A549 (cell line): ENCODE measurements around the gene PACS1. TPM values are rescaled to one million over a fixed set of nuclear protein-coding genes. Genes with fewer than 3 reads are reported as not detected.

Experiments used
- ATAC-seq, 2 experiments: fragments of 200-7000 bp in 1 of 2; fragments of >200 bp in 1 of 2; cut with Nextera tagmentation in 1 of 2; cut with Tn5 transposase in 1 of 2; 3 replicates each; pipeline versions ENCODE4 v1.8.0 to v1.9.1; 2018 to 2020; ENCODE audit warnings: mild to moderate bottlenecking in 1 of 2, moderate library complexity in 1 of 2
- CTCF ChIA-PET: fragments of 300-600 bp; sonication (Branson Sonifier 250); formaldehyde crosslinking; extraction: SDS; loops from one replicate; lab custom pipeline; 2021; ENCODE audit warnings: antibody characterized with exemption, inconsistent platforms; lab: Yijun Ruan, JAX
- POLR2A ChIA-PET: fragments of 350-600 bp; formaldehyde crosslinking; extraction: SDS; loops from one replicate; lab custom pipeline; 2021; ENCODE audit warnings: antibody characterized with exemption, inconsistent platforms; lab: Yijun Ruan, JAX
- DNase-seq, 2 experiments: peaks; one replicate each; pipeline versions ENCODE4 v3.0.0 to v3.0.0-alpha.2; 2011 to 2016; ENCODE audit warnings: low read depth in 1 of 2, low spot score in 1 of 2
- FAIRE-seq: peaks from 2 replicates; lab custom pipeline; 2011; peaks lifted over from hg19 to GRCh38; lab: Jason Lieb, UNC
- H3K27ac ChIP-seq, 2 experiments: fragments of >200 bp; sonication (Bioruptor Twin); formaldehyde crosslinking; 3 replicates each; pipeline ENCODE4 v1.5.1; 2016 to 2017
- H3K4me1 ChIP-seq: fragments of >200 bp; sonication (Bioruptor Twin); formaldehyde crosslinking; 3 replicates; pipeline ENCODE4 v1.6.1; 2016
- H3K4me2 ChIP-seq: fragments of >200 bp; sonication (Bioruptor Twin); formaldehyde crosslinking; 3 replicates; pipeline ENCODE4 v1.6.1; 2016
- H3K4me3 ChIP-seq: fragments of >200 bp; sonication (Bioruptor Twin); formaldehyde crosslinking; 3 replicates; pipeline ENCODE4 v1.5.1; 2016
- H3K9me3 ChIP-seq: fragments of >200 bp; sonication (Bioruptor Twin); formaldehyde crosslinking; 3 replicates; pipeline ENCODE4 v1.6.1; 2016
- CBX2 ChIP-seq: fragments of 200-600 bp; sonication (generic); IDR thresholded peaks from 2 replicates; pipeline ENCODE4 v1.6.1; 2016; ENCODE audit warnings: low read depth, mild to moderate bottlenecking, borderline replicate concordance
- CEBPB ChIP-seq, 2 experiments: fragments of >200 bp in 1 of 2; sonication (Bioruptor Twin) in 1 of 2; formaldehyde crosslinking in 1 of 2; IDR thresholded peaks; 2 replicates each; pipeline ENCODE4 v1.6.1; 2012 to 2016
- CHD4 ChIP-seq: fragments of 200-600 bp; sonication (generic); IDR thresholded peaks from 2 replicates; pipeline ENCODE4 v1.6.1; 2016; ENCODE audit warnings: antibody characterized with exemption, mild to moderate bottlenecking, borderline replicate concordance
- EHF ChIP-seq: fragments of 250-450 bp; sonication (Bioruptor Pico); IDR thresholded peaks from 2 replicates; pipeline ENCODE4 v1.5.0; 2020; ENCODE audit warnings: mild to moderate bottlenecking
- EHMT2 ChIP-seq: fragments of 200-600 bp; sonication (generic); IDR thresholded peaks from 2 replicates; pipeline ENCODE4 v1.6.1; 2016; ENCODE audit warnings: antibody characterized with exemption, low read depth, mild to moderate bottlenecking, moderate library complexity
- ESRRA ChIP-seq: fragments of 150-350 bp; IDR thresholded peaks from 2 replicates; pipeline ENCODE4 v1.6.1; 2014; ENCODE audit warnings: mild to moderate bottlenecking, low read length, borderline replicate concordance
- FOSB ChIP-seq: fragments of 250-450 bp; sonication (Bioruptor Pico); IDR thresholded peaks from 2 replicates; pipeline ENCODE4 v1.5.0; 2020; ENCODE audit warnings: mild to moderate bottlenecking, moderate library complexity
- FOSL2 ChIP-seq, 2 experiments: fragments of 450-650 bp in 1 of 2; fragments of >200 bp in 1 of 2; sonication (Bioruptor Twin) in 1 of 2; formaldehyde crosslinking; IDR thresholded peaks; 2 replicates each; pipeline versions ENCODE4 v1.5.0 to v1.6.1; 2016 to 2020; ENCODE audit warnings: mild to moderate bottlenecking in 1 of 2, moderate library complexity in 1 of 2
- FOXS1 ChIP-seq: fragments of 250-450 bp; sonication (Bioruptor Pico); IDR thresholded peaks from 2 replicates; pipeline ENCODE4 v1.5.0; 2020; ENCODE audit warnings: mild to moderate bottlenecking, moderate library complexity
- HOXB5 ChIP-seq: fragments of 250-450 bp; sonication (Bioruptor Pico); IDR thresholded peaks from 2 replicates; pipeline ENCODE4 v1.5.0; 2020; ENCODE audit warnings: mild to moderate bottlenecking, moderate library complexity
- KDM1A ChIP-seq: fragments of 200-600 bp; sonication (generic); IDR thresholded peaks from 2 replicates; pipeline ENCODE4 v1.6.1; 2016; ENCODE audit warnings: low read depth, mild to moderate bottlenecking
- KDM5A ChIP-seq: fragments of 200-600 bp; sonication (generic); IDR thresholded peaks from 2 replicates; pipeline ENCODE4 v1.6.1; 2016; ENCODE audit warnings: antibody characterized with exemption, mild to moderate bottlenecking
- NPAS2 ChIP-seq: fragments of 250-450 bp; sonication (Bioruptor Pico); IDR thresholded peaks from 2 replicates; pipeline ENCODE4 v1.8.0; 2022; ENCODE audit warnings: mild to moderate bottlenecking, moderate library complexity, borderline replicate concordance
- PBX3 ChIP-seq: IDR thresholded peaks from 2 replicates; pipeline ENCODE4 v1.6.1; 2012
- RAD21 ChIP-seq, 2 experiments: fragments of >200 bp in 1 of 2; sonication (Bioruptor Twin) in 1 of 2; formaldehyde crosslinking in 1 of 2; IDR thresholded peaks in 1 of 2; conservative IDR thresholded peaks in 1 of 2; 2 replicates in 1 of 2; 3 replicates in 1 of 2; pipeline ENCODE4 v1.6.1; 2012 to 2018; ENCODE audit warnings: inconsistent platforms in 1 of 2
- SMC3 ChIP-seq: fragments of >200 bp; sonication (Bioruptor Twin); formaldehyde crosslinking; IDR thresholded peaks from 3 replicates; pipeline ENCODE4 v1.6.1; 2018; ENCODE audit warnings: inconsistent platforms
- SREBF2 ChIP-seq: fragments of 450-650 bp; IDR thresholded peaks from 2 replicates; pipeline ENCODE4 v1.6.1; 2014; ENCODE audit warnings: mild to moderate bottlenecking, moderate library complexity
- TFCP2L1 ChIP-seq: fragments of 250-450 bp; sonication (Bioruptor Pico); IDR thresholded peaks from 2 replicates; pipeline ENCODE4 v1.5.0; 2021; ENCODE audit warnings: mild to moderate bottlenecking
- ZC3H11A ChIP-seq: fragments of 450-650 bp; IDR thresholded peaks from 2 replicates; pipeline ENCODE4 v1.6.1; 2014; ENCODE audit warnings: antibody characterized with exemption, mild to moderate bottlenecking
- ZSCAN20 ChIP-seq: fragments of 250-450 bp; sonication (Bioruptor Pico); IDR thresholded peaks from 2 replicates; pipeline ENCODE4 v1.8.0; 2022; ENCODE audit warnings: mild to moderate bottlenecking, moderate library complexity
- WGBS: methylation state at CpG from one replicate; pipeline ENCODE4 v1.1.6; 2017; ENCODE audit errors: missing lambda C conversion rate; 5-methylcytosine and 5-hydroxymethylcytosine counted together
- polyA plus RNA-seq, 4 experiments: library from polyadenylated mRNA; depleted of rRNA in 3 of 4; stranded (reverse); fragments of >200 nt; fragmentation: RNase III in 1 of 4; extraction: RNeasy Plus Mini Kit Qiagen cat#74134 plus additional on column Dnase treatment in 1 of 4; gene quantifications; 2 replicates in 3 of 4; 3 replicates in 1 of 4; pipeline ENCODE4 v1.2.3, GENCODE V29; 2011 to 2017
- TF ChIP-seq, protein P1 (sequence below): fragments of >200 bp; sonication (Bioruptor Twin); formaldehyde crosslinking; IDR thresholded peaks from 3 replicates; pipeline ENCODE4 v1.6.1; 2016
- TF ChIP-seq, protein P2 (sequence below): IDR thresholded peaks from 2 replicates; pipeline ENCODE4 v1.6.1; 2012
- TF ChIP-seq, protein P3 (sequence below): fragments of 150-350 bp; IDR thresholded peaks from 2 replicates; pipeline ENCODE4 v1.6.1; 2014; ENCODE audit warnings: low read depth, mild to moderate bottlenecking, low read length

PACS1 gene
- polyA plus RNA-seq, 2 of the 4 experiments (the other 2 are of a cell fraction): 48.2 to 59.1 TPM

DNA sequence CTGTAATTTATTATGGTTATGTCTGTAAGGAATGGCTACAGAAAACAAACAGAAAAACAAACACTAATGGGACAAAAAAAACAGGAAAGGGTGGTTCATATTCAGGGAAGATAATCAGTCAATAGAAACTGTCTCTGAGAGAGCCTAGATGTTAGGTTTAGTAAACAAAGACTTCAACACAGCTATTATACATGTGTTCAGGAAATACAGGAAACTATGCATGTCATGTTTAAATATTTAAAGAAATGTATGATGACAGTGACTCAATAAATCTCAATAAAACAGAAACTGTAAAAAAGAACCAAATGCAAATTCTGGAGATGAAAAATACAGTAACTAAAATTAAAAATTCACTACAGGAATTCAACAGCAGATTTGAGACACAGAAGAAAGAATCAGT, 76.0 kb downstream of the PACS1 start:
- no peak for ATAC-seq
- no peak for FAIRE-seq

GRCh38 chr11:66146940-66147339, 76.9 kb downstream of the PACS1 start:
- no peak overlapping the region for H3K27ac ChIP-seq
- no peak overlapping the region for H3K4me3 ChIP-seq
- ChIA-PET POLR2A (no interaction called here), CTCF (interaction anchor here (1.3 kb wide), 1 partner anchor 79 kb away, joined by 4 read pairs; no protein-coding TSS in a partner anchor)
- H3K9me3 ChIP-seq: peaks cover 13% of the 10 kb centered on the region
- FAIRE-seq (no peak), DNase-seq (no peak), ATAC-seq (no peak)
- 90% methylated on average over 5 of the region's 5 CpGs for WGBS
- H3K4me2 ChIP-seq: no peak overlapping the region
- H3K4me1 ChIP-seq: peaks cover 23% of the 10 kb centered on the region
- TF ChIP-seq HOXB5 (CRISPR knock-in tag) (no peak), EHF (CRISPR knock-in tag) (no peak), CHD4 (no peak), KDM5A (no peak), SMC3 (no peak), NPAS2 (CRISPR knock-in tag) (no peak), ZC3H11A (no peak), FOXS1 (CRISPR knock-in tag) (no peak), FOSB (CRISPR knock-in tag) (no peak), EHMT2 (no peak), CEBPB (IDR thresholded peaks at IDR 0.05) (no peak)
- TF ChIP-seq, protein P1, sequence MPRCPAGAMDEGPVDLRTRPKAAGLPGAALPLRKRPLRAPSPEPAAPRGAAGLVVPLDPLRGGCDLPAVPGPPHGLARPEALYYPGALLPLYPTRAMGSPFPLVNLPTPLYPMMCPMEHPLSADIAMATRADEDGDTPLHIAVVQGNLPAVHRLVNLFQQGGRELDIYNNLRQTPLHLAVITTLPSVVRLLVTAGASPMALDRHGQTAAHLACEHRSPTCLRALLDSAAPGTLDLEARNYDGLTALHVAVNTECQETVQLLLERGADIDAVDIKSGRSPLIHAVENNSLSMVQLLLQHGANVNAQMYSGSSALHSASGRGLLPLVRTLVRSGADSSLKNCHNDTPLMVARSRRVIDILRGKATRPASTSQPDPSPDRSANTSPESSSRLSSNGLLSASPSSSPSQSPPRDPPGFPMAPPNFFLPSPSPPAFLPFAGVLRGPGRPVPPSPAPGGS: no peak
- TF ChIP-seq, protein P2, sequence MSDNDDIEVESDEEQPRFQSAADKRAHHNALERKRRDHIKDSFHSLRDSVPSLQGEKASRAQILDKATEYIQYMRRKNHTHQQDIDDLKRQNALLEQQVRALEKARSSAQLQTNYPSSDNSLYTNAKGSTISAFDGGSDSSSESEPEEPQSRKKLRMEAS: no peak

More for the DNA sequence above, 76.0 kb downstream of the PACS1 start:
- Histone ChIP-seq H3K4me3 (no peak overlapping the region), H3K4me1 (peaks cover 32% of the 10 kb centered on the region), H3K27ac (no peak overlapping the region), H3K9me3 (peaks cover 13% of the 10 kb centered on the region), H3K4me2 (no peak overlapping the region)
- POLR2A ChIA-PET: no interaction called here
- DNase-seq: no peak
- TF ChIP-seq SREBF2: no peak
- TF ChIP-seq ZSCAN20: no peak
- no peak for TF ChIP-seq PBX3
- no peak for TF ChIP-seq FOSL2 (IDR thresholded peaks at IDR 0.05)
- TF ChIP-seq FOSL2 (CRISPR knock-in tag; IDR thresholded peaks at IDR 0.05): no peak
- no peak for TF ChIP-seq CBX2
- TF ChIP-seq TFCP2L1: no peak
- no peak for TF ChIP-seq RAD21 (conservative IDR thresholded peaks at IDR 0.05 in 1 of 2, IDR thresholded peaks at IDR 0.05 in 1 of 2)
- no peak for TF ChIP-seq FOXS1 (CRISPR knock-in tag)
- CTCF ChIA-PET: no interaction called here

- FAIRE-seq: no peak
- 83% methylated on average over 2 of the region's 2 CpGs for WGBS
- H3K9me3 ChIP-seq: peaks cover 13% of the 10 kb centered on the region
- ATAC-seq: no peak
- CTCF ChIA-PET: interaction anchor here (1.2 to 1.9 kb wide), 2 partner anchors 14 to 72 kb away, joined by 3 to 8 read pairs; no protein-coding TSS in a partner anchor
- TF ChIP-seq KDM1A (no peak), KDM5A (no peak), ESRRA (no peak)
- TF ChIP-seq, protein P3, sequence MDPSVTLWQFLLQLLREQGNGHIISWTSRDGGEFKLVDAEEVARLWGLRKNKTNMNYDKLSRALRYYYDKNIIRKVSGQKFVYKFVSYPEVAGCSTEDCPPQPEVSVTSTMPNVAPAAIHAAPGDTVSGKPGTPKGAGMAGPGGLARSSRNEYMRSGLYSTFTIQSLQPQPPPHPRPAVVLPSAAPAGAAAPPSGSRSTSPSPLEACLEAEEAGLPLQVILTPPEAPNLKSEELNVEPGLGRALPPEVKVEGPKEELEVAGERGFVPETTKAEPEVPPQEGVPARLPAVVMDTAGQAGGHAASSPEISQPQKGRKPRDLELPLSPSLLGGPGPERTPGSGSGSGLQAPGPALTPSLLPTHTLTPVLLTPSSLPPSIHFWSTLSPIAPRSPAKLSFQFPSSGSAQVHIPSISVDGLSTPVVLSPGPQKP: no peak
- TF ChIP-seq, all 56 proteins: peak for 0
- no peak overlapping the region for H3K4me2 ChIP-seq
- POLR2A ChIA-PET: no interaction called here
- no peaks in the 10 kb centered on the region for H3K4me1 ChIP-seq
- H3K27ac ChIP-seq: no peak overlapping the region
- no peak for DNase-seq
- H3K4me3 ChIP-seq: no peak overlapping the region
These were observed 80.1 kb downstream of the PACS1 start for GRCh38 chr11:66150140-66150539.
